Measurements from ENCODE around the gene ASIC2.

Gene ASIC2

DNA sequence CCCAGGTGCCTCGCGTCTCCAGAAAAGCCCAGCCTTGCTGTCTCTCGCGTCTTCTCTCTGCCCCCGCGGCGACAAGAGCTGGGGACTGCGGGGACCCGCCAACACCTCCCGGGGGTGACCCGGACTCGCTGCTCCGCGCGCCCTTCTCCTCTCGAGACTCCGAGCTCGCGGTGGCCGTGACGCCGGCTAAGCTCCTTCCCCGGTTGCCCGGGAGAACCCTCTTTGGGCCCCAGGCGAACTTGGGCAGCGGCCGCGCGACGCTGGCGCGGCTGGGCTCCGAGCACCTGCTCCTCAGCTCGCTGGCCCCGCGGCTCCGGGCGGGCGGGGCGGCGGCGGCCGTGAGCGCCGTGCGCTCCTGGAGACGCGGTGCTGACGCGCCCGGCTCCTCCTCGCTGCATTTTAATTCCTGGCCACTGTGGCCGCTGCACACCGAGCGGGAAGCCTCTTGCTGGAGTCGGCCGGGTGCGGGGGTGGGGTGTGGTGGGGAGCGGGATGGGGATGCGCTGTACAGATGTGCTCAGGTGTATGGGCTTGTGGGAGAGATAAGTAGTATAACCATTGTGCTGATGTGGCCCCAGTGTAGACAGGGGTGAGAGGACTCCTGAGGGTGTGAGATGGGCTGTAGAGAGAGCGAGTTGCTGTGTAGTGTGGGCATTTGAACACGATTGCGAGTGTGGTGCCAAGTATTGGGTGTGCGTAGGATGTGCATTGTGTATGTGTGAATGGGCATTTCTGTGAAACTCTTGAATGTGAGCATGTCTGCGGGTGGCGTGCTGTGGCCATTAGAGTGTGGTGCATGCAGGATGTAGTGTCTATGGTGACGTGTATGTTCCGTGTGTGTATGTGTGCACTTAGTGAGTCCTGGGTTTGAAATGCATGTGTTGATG lies at the start of gene ASIC2:
TSS of gene ASIC2 (minus strand) at position 315 of the 887 bp plus-strand sequence.
- no peak for DNase-seq

DNA sequence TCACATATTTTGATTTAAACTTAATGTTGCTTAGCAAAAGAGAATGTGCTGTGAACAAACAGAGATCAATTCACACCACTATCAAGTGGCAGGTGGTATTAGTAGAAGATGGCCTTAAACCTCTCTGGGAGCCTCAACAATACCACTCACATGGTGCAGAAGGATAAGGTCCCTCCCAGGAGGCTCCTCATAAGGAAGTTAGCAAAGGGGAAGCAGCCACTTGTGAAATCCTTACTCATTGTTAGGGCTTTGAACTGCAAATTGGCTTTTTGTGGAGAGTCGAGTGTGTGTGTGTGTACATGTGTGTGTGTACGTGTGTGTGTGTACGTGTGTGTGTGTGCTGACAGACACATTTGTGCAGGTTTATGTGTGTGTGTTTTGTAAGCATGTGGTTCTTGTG lies 48.9 kb upstream of the ASIC2 start:
- no peak for DNase-seq

DNA sequence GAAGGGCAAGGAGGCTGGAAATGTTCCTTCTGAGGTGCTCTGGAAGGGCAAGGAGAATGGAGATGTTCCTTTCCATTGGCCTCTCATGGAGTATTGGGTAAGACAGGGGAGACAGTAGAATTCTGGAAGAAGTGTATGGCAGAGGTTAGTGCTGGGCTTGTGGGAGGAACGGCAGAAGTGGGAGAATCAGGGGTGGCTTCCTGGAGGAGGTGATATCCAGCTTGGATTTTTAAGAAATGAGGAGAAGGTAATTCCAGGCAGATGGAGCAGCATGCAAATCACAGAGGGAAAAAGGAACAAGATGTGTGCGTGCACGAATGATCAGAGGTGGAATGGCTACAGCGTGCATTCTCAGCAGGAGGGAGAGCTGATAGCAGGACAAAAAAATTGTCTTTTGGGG lies 45.1 kb upstream of the ASIC2 start:
- no peak for DNase-seq

DNA sequence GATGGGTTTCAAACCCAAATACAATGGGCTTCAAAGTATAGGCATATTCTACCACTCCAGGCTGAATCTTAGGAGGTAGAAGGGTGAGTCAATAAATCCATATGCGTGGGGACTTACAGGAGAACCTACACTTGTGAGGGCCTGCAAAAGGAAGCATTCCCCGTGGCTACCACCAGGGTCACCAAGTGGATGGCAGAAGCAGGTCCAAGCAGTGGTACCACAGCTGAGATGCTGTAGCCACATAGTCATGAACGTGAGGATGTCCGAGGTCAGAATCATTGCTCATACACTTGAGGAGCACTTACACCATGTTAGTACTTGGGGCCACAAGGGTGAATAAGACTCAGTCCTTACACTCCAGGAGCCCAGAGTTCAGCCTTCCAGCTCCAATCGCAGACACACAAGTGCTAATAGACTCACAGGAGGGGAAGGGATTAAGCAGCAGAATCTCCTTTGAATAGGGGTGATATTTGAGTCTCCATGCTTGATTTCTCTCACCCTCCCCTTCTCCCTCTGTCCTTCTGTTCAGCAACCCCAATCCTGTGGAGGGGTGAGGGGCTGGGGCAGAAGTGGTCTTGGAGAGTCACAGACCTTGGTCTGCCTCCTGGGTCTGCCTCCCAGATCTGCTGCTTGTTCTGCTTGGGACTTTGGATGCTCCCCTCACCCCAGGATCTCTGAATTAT lies 42.5 kb upstream of the ASIC2 start:
- no peak for DNase-seq

DNA sequence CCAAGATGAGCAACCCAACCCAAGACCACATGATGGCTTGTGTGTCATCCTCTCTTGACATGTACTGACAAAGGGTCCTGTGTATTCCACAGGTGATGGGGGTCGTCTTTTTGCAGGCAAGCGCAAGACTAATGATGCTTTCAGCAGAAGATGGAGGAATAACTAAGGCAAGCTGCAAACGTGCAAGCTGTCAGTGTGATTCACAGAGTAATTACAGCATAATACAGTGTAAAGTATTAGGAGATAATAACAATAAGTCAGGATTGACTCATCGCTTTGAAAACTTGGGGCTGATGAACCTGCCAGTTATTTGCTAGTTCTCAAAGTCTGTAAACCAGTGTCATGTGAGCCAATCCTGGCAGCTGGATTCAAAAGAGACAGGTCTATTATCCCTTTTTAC lies 41.6 kb upstream of the ASIC2 start:
- DNase-seq, result no peak

DNA sequence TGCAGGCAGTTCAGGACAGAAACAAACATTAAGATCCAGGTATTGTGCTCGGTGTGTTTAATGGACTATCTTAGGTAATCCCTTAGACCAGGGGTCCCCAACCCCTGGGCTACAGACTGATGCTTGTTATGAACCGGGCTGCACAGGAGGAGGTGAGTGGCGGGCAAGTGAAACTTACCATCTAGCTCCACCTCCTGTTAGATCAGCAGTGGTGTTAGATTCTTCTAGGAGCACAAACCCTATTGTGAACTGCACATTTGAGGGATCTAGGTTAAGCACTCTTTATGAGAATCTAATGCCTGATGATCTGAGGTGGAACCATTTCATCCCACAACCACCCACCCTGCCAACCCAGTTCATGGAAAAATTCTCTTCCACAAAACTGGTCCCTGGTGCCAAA lies 37.8 kb upstream of the ASIC2 start:
- DNase-seq, result no peak

DNA sequence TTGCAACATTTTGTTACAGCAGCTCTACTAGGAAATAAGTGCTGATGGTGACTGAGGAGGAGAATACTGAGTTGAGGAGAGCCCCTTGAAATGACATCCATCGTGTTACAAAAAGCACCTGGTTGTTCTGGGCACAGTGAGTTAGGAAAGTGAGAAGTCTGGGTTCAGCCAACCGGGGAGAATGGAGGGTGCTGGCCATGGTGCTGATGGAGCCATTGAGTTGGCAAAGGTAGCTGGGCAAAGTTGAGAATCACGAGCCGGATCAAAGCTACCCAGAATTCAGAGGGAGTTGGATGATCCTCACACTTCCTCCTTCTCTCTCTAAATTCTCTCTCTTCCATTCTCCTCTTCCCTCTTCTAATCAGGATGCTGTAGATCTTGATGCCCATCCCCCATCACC lies 35.0 kb upstream of the ASIC2 start:
- no peak for DNase-seq

DNA sequence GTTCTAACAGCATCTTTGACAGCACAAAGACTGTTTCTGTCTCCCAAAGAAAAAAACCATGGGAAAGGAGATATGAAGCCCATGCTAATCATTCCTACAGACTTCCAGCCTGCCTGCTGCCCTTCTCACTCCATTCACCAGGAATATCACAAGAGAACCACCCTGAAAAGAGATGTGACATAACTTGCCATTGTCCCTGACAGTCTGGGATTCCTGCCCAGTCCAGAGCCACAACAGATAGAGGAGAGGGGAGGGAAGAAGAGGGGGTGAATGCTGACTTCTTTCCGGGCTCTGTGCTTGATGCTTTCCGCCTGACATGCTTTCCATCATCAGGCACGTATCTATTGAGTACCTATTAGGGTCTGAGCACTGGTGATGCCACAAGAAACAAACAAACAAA lies 31.6 kb upstream of the ASIC2 start:
- DNase-seq, result no peak

DNA sequence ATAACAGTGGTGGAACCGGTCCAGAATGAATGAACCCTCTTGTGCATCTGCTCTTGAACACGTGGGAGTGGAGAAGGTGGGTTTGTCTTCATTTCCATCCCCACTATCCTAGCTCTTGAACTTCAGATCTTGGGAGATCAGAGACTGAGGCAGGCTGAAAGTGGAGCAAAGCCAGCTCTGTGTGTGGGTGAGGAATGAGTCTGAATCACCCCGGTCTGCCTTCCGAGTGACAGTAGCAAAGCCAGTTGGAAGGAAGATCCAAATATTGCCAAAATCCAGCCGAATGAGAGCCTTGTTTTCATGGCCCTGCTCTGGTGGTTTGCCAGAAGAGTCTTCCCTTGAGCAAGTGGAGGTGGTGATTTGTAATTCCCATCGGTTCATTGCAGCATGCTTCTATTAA lies 29.0 kb upstream of the ASIC2 start:
- DNase-seq, result no peak

DNA sequence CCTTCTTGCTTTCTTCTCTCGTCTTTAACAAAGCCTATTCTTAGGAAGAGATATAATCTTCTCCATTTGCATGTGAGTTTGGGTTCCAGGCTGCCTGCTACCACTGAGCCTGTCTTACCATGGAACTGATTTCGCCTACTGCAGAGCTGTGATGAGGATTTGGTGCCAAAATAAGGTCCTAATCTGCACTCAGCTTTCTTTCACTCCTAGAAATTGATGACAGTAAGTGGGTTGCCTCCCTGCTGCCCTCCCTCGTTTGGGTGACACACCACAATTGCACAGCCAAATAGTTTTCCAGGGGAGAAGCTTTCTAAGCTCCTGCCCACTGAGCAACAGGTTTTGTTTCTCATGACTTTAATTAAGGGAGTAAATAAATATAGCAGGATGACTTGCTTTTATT lies 25.1 kb upstream of the ASIC2 start:
- no peak for DNase-seq

DNA sequence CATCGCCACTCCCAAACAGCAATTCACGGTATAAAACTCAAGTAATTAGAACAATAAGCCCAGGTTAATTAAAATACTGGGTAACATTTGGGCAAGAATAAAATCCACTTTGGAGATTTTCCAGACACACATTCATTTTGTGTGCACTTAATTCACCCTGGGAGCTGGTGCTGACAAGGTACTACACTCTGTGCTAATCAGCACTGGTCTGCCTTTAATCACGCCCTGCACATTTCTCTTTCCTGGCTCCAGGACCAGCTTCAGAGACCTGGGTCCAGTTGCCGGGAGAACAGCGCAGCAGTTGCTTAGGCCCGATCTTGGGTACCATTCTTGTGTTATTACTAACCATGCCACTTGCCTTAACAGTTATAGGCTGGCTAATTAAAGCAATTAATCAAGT lies 23.7 kb upstream of the ASIC2 start:
- DNase-seq, result no peak

DNA sequence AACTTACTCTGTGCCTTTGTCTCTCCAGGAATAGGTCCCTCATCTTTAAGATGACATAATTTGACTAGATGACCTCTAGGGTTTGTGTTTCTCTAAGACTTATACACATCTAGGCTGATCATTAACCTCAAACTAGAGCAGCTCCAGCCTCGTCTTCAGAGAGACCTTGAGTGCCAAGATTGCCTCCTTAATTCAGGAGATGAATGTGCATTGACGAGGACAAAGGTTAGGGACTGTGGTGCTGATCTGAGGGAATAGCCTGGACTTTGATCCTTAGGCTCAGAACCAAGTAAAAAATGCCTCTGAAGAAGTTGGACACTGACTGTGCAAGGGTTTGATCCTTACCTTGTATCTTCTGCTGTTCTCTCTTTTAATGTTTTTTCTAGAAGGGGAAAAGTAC lies 17.2 kb upstream of the ASIC2 start:
- DNase-seq, result no peak

DNA sequence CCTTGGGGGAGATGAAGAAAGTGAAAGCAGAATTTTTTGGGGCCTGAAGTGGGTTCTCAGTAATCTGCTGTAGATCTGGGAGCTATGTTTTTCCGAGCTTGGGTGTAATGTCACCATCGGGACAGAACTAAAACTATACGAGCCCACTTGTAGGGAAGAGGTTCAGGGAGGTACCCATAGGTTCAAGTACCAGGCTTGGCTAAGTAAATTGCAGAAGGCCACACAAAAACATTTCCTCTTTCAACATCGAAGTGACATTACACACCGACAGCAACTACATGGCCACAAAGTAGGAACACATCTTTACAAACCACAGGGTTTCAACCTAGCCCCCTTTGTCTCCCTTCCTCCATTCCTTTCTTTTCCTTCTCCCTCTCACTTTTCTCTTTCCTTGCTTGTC lies 10.2 kb upstream of the ASIC2 start:
- DNase-seq, result no peak

DNA sequence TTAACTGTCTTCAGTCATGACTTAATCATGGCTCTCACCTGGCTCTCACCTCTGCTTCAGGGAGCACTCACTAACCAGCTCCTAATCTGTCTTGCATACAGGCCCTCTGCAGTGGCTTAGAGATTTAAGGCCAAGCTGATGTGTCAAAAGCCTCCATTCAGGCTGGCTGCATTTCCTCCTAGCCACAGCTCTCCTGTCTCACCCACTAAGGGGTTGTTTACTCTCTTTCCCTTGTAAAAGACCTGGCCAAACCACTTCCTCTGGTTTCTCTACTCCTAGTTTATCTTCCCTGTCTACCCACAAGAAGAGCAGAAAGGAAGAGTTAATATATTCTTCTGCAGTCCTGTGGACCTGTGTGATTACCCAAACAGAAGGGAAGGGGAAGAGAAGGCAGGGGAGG lies 9.3 kb upstream of the ASIC2 start:
- DNase-seq, result no peak

DNA sequence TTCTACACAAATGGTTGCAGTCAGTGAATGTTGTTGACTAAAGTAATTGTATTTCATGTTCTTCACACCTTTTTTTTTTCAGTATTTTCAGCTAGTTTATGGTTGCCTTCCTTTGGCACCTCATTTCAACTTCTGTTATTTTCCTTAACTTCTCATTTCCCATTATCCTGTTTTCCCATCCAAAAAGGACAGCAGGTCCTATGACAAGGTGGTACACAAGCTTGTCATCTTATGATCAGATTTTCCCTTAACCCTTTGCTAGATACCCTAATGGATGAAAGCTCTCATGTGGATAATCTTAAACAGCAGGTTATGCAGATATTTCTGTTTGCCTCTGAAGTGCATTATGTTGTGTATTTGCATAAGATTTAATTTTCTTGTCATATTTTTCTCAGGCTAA lies 7.1 kb upstream of the ASIC2 start:
- no peak for DNase-seq

DNA sequence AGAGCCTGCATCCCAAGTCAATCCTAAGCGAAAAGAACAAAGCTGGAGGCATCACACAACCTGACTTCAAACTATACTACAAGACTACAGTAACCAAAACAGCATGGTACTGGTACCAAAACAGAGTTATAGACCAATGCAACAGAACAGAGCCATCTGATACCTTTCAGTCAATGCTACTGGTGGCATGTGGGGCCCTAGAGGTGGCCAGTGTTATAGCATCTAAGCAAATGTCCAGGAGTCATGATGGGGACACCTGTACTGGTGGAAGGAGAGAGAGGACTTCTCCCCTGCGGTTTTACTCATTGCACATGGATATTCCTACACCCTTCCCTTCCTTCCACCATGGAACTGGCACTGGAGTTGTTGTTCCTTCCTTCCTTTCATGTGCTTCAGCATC lies 6.0 kb upstream of the ASIC2 start:
- no peak for DNase-seq

DNA sequence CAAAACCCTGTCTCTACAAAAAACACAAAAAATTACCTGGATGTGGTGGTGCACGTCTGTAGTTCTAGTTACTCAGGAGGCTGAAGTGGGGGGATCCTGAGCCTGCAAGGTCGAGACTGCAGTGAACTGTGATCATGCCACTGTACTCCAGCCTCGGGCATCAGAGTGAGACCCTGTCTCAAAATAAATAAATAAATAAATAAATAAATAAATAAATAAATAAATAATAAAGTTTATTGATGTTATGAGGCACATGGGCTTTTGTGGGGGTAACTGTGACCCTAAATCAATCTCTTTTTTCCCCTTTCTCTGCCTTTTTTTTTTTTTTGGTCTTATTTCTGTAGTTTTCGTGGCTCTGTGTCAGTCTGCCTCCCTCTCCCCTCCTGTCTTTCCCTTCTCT lies 4.5 kb upstream of the ASIC2 start:
- no peak for DNase-seq

DNA sequence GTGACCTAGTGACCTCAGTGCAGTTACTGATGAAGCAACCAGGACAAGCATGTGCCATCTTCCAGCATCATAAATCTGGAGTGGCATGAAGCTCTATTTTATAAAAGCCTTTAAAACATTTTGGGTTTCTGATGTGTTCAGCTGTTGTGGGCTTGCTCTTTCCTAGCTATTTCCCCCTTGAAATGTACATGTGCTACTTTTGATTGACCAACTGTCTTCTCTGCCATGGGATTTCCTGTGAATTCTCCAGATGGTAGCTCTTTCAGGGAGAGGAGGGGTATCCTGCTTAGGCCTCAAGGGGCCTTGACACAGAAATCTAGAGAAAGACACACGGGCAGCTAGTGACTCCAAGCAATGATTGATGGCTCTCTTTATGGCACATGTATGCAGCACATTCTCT lies 1.9 kb upstream of the ASIC2 start:
- no peak for DNase-seq

DNA sequence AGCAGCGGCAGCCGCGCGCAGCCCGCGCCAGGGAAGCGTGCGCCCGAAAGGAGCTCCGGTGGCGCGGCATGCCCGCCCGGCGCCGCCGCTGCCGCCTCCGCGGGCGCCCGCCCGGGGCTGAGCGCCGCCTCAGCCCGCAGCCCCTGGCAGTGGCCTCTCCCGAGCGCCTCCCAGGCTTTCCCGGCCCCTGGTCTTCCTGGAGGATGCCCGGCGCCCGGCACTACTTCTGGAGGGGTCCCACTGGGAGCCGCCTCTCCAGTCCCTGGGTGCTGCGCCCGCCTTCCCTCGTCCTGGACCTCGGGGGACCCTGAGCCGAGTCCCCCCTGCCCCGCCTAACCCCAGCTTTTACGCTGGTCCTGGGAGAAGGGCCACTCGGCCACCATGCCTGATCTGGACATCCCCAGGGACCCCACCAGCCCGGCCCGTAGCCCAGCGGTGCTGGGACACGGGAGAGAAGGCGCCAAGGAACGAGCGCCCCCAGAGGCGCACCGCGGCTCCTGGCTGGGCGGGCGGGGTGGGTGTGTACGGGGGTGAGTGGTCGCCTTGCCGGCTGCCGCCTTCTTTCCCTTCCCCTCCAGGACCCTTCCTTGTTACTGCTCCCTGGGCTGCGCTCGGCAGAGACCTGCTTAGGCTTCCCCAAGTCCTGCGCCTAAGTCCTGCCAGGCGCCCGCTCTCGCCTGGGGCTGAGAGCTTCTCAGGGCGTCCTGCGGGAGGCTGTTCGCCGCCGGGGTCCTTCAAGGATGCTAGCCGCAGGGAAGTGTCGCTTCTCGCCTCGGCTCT lies 704 bp downstream of the ASIC2 start:
- DNase-seq, result no peak

DNA sequence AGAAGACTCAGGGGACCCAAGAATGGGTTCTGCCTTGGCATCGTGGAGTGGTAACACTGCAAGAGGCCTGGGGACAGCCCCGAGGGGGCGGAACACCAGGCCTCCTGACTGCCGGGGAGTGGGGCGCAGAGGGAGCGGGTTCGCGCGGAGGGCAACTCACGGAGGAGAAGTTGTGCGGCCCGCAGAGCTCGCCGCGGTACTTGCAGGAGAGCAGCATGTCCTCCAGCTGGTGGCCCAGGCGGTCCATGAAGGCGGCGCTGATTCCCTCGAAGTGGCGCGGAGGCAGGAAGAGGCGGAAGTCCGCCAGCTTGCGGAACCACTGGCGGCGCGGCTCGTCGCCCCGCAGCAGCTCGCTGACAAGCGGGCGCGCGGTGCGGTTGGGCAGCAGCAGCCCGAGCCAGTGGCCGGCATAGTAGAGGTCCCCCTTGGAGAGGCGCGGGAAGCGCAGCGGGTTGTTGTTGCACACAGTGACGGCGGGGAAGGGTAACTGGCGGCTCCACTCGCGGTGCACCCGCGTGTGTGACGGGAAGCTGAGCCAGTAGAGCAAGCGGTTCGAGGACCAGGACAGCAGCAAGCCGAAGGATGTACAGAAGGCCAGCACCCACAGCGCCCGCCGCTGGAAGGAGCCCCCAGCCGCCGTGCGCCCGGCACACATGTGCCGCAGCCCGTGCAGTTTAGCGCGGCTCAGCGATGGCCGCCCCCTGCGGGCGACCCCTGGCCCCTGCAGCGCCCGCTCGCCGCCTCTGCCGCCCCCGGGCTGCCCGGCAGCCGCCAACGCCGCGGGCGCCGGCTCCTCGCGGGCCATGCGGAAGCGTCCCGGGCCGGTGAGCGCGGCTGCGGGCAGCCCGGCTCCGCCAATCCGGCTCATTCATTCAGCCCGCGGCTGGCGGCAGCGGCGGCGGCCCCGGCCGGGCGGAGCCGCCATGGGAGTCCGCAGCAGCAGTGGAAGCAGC lies 1.6 kb downstream of the ASIC2 start:
- DNase-seq, result no peak

DNA sequence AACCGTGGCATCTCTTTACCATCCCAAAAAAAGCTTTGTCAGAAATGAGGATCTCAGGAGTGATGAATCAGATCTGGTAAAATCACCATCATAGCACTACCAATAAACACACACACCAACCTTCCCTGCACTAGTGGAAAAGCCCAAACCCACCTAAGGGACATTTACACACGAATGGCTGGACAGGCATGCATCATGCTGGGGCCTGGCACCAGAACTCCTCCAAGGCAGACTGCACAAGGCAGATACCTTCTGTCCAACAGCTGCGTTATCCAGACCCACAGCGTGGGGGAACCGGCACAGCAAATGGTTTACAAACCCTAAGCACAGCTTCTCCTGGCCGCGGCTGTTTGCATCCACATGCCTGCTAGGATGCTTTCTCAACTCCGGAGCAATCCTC lies 2.8 kb downstream of the ASIC2 start:
- peak; percentile 51 to 68 for DNase-seq

DNA sequence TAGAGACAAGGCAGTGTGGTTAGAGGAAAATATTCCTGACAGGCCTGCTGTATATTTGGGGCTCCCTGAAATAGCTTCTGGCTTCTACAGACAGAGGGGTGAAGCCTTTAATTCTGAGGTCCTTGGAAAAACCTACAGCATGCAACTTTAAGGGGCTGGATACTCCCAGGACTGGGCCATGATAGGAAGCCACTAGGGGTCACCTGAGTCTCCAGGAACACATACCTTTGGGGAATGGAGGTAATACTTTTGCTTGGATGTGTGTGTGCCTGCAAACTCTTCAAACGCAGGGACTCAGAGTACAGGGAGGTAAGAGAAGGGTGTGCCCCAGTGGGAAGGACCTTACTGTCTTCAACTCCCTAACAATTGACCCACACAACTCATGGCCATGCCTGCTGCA lies 4.1 kb downstream of the ASIC2 start:
- no peak for DNase-seq

Measured in cerebellar nuclear complex (tissue), 1 donor.